Ishikawa (cell line): ENCODE data around the gene LSAMP.

Experiments
- CEBPB ChIP-seq: IDR thresholded peaks from 2 replicates; pipeline ENCODE4 v1.6.1; 2012
- CREB1 ChIP-seq: IDR thresholded peaks from 2 replicates; pipeline ENCODE4 v1.6.1; 2012; ENCODE audit warnings: low read depth
- EGR1 ChIP-seq: IDR thresholded peaks from 2 replicates; pipeline ENCODE4 v1.6.1; 2012
- EP300 ChIP-seq: IDR thresholded peaks from 2 replicates; pipeline ENCODE4 v1.6.1; 2012; ENCODE audit warnings: borderline replicate concordance
- FOXM1 ChIP-seq: IDR thresholded peaks from 2 replicates; pipeline ENCODE4 v1.6.1; 2012; ENCODE audit warnings: low read depth, borderline replicate concordance
- NFIC ChIP-seq: IDR thresholded peaks from 2 replicates; pipeline ENCODE4 v1.6.1; 2012
- RAD21 ChIP-seq: IDR thresholded peaks from 2 replicates; pipeline ENCODE4 v1.6.1; 2012; ENCODE audit warnings: low read depth
- TAF1 ChIP-seq: IDR thresholded peaks from 2 replicates; pipeline ENCODE4 v1.6.1; 2012; ENCODE audit warnings: low read depth, mild to moderate bottlenecking
- TCF12 ChIP-seq: IDR thresholded peaks from 2 replicates; pipeline ENCODE4 v1.6.1; 2012; ENCODE audit warnings: low read depth
- TEAD4 ChIP-seq: IDR thresholded peaks from 2 replicates; pipeline ENCODE4 v1.6.1; 2012
- YY1 ChIP-seq: IDR thresholded peaks from 2 replicates; pipeline ENCODE4 v1.6.1; 2012; ENCODE audit warnings: low read depth
- ZBTB7A ChIP-seq: IDR thresholded peaks from 2 replicates; pipeline ENCODE4 v1.6.1; 2012; ENCODE audit warnings: low read depth
- TF ChIP-seq, protein P1 (sequence below): IDR thresholded peaks from 2 replicates; pipeline ENCODE4 v1.6.1; 2012
- TF ChIP-seq, protein P2 (sequence below): IDR thresholded peaks from 2 replicates; pipeline ENCODE4 v1.6.1; 2012; ENCODE audit warnings: low read depth, mild to moderate bottlenecking
- TF ChIP-seq, protein P3 (sequence below): IDR thresholded peaks from 2 replicates; pipeline ENCODE4 v1.6.1; 2012

LSAMP gene

DNA sequence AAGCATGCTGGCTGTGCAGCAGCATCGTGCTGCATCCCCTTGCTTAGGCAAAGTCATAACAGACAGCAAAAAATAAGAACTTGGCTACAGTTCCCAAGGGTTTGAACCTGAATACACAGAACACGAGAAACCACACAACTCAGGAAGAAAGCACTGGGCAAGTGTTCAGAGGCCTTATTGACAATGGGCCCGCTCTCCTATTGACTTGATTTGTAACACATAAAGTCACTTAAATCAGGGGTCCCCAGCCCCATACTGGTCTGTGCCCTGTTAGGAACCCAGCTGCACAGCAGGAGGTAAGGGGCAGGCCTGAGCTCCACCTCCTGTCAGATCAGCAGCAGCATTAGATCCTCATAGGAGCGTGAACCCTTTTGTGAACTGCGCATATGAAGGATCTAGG, 145.1 kb downstream of the LSAMP start:
- TF ChIP-seq, protein P1, sequence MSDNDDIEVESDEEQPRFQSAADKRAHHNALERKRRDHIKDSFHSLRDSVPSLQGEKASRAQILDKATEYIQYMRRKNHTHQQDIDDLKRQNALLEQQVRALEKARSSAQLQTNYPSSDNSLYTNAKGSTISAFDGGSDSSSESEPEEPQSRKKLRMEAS: no peak

DNA sequence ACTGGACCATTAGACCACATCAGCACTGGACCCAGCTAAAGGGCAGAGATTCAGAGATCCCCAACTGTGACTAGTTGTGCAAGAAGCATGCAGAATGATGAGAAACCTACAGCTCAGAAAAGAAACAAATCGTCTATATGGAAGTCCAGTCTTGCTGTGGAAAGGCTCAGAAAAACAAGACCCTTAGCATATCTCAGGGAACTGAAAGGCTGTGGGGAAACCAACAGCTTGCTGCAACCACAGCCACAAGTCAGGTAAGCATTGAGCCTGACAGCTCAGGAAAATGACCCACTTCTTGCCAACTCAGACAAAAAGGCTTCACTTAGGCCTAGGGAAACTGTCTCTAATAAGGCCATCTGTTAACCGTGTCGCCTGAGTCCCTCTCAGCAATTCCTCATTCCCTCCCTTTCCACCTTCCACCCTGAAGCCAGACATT, 145.6 kb downstream of the LSAMP start:
- TF ChIP-seq ZBTB7A (no peak), TAF1 (no peak), YY1 (no peak), TCF12 (no peak), RAD21 (no peak), FOXM1 (no peak), EP300 (no peak), CREB1 (no peak), EGR1 (no peak), CEBPB (no peak), NFIC (no peak), TEAD4 (no peak)
- TF ChIP-seq, protein P2, sequence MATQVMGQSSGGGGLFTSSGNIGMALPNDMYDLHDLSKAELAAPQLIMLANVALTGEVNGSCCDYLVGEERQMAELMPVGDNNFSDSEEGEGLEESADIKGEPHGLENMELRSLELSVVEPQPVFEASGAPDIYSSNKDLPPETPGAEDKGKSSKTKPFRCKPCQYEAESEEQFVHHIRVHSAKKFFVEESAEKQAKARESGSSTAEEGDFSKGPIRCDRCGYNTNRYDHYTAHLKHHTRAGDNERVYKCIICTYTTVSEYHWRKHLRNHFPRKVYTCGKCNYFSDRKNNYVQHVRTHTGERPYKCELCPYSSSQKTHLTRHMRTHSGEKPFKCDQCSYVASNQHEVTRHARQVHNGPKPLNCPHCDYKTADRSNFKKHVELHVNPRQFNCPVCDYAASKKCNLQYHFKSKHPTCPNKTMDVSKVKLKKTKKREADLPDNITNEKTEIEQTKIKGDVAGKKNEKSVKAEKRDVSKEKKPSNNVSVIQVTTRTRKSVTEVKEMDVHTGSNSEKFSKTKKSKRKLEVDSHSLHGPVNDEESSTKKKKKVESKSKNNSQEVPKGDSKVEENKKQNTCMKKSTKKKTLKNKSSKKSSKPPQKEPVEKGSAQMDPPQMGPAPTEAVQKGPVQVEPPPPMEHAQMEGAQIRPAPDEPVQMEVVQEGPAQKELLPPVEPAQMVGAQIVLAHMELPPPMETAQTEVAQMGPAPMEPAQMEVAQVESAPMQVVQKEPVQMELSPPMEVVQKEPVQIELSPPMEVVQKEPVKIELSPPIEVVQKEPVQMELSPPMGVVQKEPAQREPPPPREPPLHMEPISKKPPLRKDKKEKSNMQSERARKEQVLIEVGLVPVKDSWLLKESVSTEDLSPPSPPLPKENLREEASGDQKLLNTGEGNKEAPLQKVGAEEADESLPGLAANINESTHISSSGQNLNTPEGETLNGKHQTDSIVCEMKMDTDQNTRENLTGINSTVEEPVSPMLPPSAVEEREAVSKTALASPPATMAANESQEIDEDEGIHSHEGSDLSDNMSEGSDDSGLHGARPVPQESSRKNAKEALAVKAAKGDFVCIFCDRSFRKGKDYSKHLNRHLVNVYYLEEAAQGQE: no peak
- TF ChIP-seq, protein P3, sequence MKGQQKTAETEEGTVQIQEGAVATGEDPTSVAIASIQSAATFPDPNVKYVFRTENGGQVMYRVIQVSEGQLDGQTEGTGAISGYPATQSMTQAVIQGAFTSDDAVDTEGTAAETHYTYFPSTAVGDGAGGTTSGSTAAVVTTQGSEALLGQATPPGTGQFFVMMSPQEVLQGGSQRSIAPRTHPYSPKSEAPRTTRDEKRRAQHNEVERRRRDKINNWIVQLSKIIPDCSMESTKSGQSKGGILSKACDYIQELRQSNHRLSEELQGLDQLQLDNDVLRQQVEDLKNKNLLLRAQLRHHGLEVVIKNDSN: no peak
- TF ChIP-seq, protein P1: no peak

DNA sequence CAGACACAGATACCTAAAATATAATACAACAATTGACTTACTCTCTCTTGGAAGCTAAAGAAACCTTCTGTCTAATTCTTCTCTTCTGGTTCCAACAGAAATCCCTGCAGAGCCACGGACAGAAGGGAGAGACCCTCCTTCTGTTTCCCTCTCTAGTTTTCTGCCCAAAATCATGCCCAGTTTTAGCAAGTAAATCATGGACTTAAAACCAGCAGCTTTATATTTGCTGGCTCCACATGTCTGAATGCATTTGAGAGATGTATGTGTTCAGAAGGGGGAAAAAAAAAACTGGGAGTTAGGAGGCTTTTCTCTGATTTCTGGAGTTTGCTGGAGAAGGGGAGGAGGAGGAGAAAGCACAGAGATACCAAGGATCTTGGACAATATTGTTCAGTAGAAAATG, 147.1 kb downstream of the LSAMP start:
- TF ChIP-seq, protein P3: no peak
- no peak for TF ChIP-seq NFIC
- TF ChIP-seq TAF1: no peak
- TF ChIP-seq, protein P2: no peak
- TF ChIP-seq TEAD4: no peak
- TF ChIP-seq ZBTB7A: no peak
- TF ChIP-seq, protein P1: no peak
- no peak for TF ChIP-seq YY1
- TF ChIP-seq TCF12: no peak
- no peak for TF ChIP-seq FOXM1
- TF ChIP-seq EGR1: no peak
- no peak for TF ChIP-seq EP300

DNA sequence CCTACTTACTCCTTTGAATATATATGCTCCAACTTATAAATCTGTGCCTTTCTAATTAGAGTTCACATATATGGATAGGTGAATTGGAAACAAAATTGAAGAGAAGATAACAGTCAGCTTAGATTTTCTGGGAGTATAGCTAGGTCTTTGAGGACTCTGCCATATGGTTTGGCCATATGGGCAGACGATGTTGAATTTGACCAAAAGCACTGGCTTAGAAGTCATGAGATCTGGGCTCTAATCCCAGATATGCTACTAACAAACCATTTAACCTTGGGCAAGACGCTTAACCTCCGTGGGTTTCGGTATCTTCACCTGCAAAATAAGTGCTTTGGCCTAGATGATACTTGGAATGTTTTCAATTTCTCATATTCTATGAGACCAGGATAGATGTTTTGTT, 154.1 kb downstream of the LSAMP start:
- TF ChIP-seq ZBTB7A (no peak), TCF12 (no peak), YY1 (no peak), TEAD4 (no peak), FOXM1 (no peak), NFIC (no peak), EP300 (no peak), EGR1 (no peak), RAD21 (no peak), CREB1 (no peak), CEBPB (no peak), TAF1 (no peak)
- TF ChIP-seq, protein P1: no peak
- TF ChIP-seq, protein P3: no peak
- TF ChIP-seq, protein P2: no peak
